Stomach (tissue), 4 donors: ENCODE results near the gene USP7.

Experiments
- EP300 ChIP-seq: sonication (generic); formaldehyde crosslinking; IDR thresholded peaks from one replicate; pipeline ENCODE4 v1.6.1; 2017; ENCODE audit warnings: antibody characterized with exemption
- POLR2A ChIP-seq, 4 donors: fragments of 450-650 bp; IDR thresholded peaks; one replicate each; pipeline ENCODE4 v1.6.1; 2016; ENCODE audit warnings: antibody characterized with exemption in 4 of 4, control low read depth in 2 of 4, mild to moderate bottlenecking in 1 of 4, moderate library complexity in 1 of 4
- POLR2AphosphoS5 ChIP-seq, 3 donors: sonication (generic); formaldehyde crosslinking; IDR thresholded peaks; one replicate each; pipeline ENCODE4 v1.6.1; 2016; ENCODE audit warnings: antibody characterized with exemption in 3 of 3
- TF ChIP-seq, protein P1 (sequence below), 7 experiments: fragments of 450-650 bp in 4 of 7; fragments of 200-600 bp in 3 of 7; sonication (generic) in 3 of 7; IDR thresholded peaks; one replicate each; pipeline ENCODE4 v1.5.1; 2016 to 2019; ENCODE audit warnings: antibody characterized with exemption in 7 of 7, control low read depth in 2 of 7, mild to moderate bottlenecking in 1 of 7

DNA sequence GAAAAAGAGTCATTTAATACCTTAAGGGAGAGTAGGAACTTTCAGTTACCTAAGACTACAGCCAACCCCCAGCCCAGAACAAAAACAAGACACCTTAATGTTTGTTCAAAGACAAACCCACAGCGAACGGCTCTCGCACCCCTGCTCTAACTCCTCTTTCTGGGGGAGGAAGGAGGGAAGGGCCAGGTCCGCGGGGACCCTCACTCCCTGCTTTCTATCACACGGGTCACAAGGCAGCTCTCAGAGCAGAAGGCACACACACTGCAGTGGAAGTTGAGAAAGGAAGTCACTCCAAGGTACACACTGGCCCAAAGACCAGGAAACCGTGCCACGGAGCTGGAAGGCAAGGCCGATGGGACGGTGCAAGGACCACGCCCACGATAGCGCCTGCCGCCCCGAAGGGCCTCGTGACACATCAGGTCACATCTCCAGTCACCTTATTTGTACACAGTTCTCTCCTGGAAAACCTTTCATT lies 71.6 kb downstream of the USP7 start:
- no peak for TF ChIP-seq POLR2A (IDR thresholded peaks at IDR 0.05)
- no peak for TF ChIP-seq EP300
- TF ChIP-seq, protein P1, sequence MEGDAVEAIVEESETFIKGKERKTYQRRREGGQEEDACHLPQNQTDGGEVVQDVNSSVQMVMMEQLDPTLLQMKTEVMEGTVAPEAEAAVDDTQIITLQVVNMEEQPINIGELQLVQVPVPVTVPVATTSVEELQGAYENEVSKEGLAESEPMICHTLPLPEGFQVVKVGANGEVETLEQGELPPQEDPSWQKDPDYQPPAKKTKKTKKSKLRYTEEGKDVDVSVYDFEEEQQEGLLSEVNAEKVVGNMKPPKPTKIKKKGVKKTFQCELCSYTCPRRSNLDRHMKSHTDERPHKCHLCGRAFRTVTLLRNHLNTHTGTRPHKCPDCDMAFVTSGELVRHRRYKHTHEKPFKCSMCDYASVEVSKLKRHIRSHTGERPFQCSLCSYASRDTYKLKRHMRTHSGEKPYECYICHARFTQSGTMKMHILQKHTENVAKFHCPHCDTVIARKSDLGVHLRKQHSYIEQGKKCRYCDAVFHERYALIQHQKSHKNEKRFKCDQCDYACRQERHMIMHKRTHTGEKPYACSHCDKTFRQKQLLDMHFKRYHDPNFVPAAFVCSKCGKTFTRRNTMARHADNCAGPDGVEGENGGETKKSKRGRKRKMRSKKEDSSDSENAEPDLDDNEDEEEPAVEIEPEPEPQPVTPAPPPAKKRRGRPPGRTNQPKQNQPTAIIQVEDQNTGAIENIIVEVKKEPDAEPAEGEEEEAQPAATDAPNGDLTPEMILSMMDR (IDR thresholded peaks at IDR 0.05) = no peak
- TF ChIP-seq POLR2AphosphoS5 (IDR thresholded peaks at IDR 0.05) = no peak
